ENCODE results near the gene APOL5.

The APOL5 gene

GRCh38 chr22:35742342-35743100 lies 24.8 kb downstream of the APOL5 start:
- DNase-seq (no peak), ATAC-seq (peak; percentile 28)
- H3K4me3 Mint-ChIP-seq, result no peak overlapping the region

DNA sequence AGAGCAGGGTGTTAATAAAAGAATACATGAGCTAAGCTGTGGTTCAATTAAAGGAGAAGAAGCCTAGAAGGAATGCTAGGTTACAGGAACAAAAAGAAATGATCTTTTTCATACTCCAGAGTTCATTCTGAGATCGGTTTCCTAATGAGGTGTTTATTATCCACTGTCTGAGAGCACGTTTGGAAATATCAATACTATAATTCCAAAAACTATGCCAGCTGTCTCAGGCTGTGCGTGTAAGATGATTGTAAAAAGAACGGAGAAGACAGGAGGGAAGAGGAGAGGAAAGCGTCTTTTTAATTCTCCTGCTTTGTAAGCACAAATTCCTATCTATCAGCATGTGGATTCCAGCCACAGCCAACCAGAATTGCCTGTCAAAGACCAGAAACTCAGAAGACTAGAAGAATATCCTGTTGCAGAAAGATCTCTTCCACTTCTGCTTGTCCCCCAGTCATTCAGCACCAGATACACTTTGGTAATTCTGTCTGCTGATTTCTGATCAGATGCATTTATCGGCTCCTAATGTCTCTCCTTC lies 25.7 kb downstream of the APOL5 start:
- Mint-ChIP-seq H3K4me3 (no peak overlapping the region), H3K4me1 (no peaks in the 10 kb centered on the region)

More at GRCh38 chr22:35742342-35743100, 24.8 kb downstream of the APOL5 start:
- H3K27ac Mint-ChIP-seq, result no peak overlapping the region
- no peaks in the 10 kb centered on the region for H3K4me1 Mint-ChIP-seq
- H3K36me3 Mint-ChIP-seq (ENCODE audit: low read depth), result no peaks in the 10 kb centered on the region
- no peaks in the 10 kb centered on the region for H3K9me3 Mint-ChIP-seq
- peaks cover 7% of the 10 kb centered on the region for H3K27me3 Mint-ChIP-seq

DNA sequence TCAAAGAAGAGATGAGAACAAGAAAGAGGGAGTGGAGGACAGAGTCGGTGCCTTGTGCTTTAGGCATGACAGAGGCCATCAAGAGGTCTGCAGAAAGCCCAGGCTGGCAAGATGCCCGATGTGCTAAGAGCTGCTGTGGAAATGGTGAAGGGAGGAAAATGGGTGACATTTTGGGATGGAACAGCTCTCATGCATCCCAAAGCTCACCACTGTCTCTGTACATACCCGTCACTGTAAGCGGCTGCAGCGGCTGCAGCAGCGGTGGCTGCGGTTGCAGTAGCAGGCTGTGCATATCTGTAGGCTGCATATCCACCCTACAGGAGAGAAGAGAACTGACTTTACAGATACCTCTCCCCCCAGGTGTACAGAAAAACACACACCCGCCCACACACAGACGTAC lies 28.6 kb downstream of the APOL5 start:
- Mint-ChIP-seq H3K36me3 (ENCODE audit: low read depth) (no peaks in the 10 kb centered on the region), H3K27ac (no peak overlapping the region), H3K9me3 (no peaks in the 10 kb centered on the region), H3K4me1 (peaks cover 2% of the 10 kb centered on the region), H3K27me3 (no peaks in the 10 kb centered on the region), H3K4me3 (no peak overlapping the region)
- DNase-seq (no peak), ATAC-seq (no peak)

More for the DNA sequence above, 25.7 kb downstream of the APOL5 start:
- no peaks in the 10 kb centered on the region for H3K36me3 Mint-ChIP-seq (ENCODE audit: low read depth)
- no peaks in the 10 kb centered on the region for H3K9me3 Mint-ChIP-seq
- no peaks in the 10 kb centered on the region for H3K27me3 Mint-ChIP-seq
- no peak for DNase-seq
- ATAC-seq, result no peak
- H3K27ac Mint-ChIP-seq, result no peak overlapping the region

GRCh38 chr22:35746946-35747703 lies 29.5 kb downstream of the APOL5 start:
- peaks cover 2% of the 10 kb centered on the region for H3K4me1 Mint-ChIP-seq
- no peak overlapping the region for H3K4me3 Mint-ChIP-seq
- H3K9me3 Mint-ChIP-seq, result no peaks in the 10 kb centered on the region
- no peak overlapping the region for H3K27ac Mint-ChIP-seq
- no peak for ATAC-seq
- no peaks in the 10 kb centered on the region for H3K36me3 Mint-ChIP-seq (ENCODE audit: low read depth)
- DNase-seq, result no peak
- no peaks in the 10 kb centered on the region for H3K27me3 Mint-ChIP-seq

DNA sequence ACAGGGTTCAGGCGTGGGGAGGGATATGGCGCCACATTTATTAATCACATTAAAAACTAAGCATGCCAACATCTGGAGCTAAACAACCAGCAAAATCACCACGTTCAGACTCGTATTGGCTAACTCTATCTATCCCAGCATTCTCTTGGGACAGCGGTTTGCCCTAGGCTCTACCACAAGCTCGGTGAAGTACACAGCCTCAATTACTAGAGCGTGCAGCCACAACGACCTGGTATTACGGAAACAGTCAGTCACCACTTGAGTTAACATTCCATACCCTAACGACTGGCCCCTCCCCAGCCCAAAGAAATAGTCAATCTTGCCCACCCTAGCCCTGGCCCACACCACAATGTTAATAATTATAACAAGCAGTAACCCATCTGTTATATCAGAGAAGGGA lies 32.1 kb downstream of the APOL5 start:
- H3K4me1 Mint-ChIP-seq, result peaks cover 7% of the 10 kb centered on the region
- H3K27ac Mint-ChIP-seq, result no peak overlapping the region
- ATAC-seq (no peak), DNase-seq (no peak)
- H3K36me3 Mint-ChIP-seq (ENCODE audit: low read depth), result no peaks in the 10 kb centered on the region
- H3K9me3 Mint-ChIP-seq, result no peaks in the 10 kb centered on the region
- no peak overlapping the region for H3K4me3 Mint-ChIP-seq
- peaks cover 3% of the 10 kb centered on the region for H3K27me3 Mint-ChIP-seq

DNA sequence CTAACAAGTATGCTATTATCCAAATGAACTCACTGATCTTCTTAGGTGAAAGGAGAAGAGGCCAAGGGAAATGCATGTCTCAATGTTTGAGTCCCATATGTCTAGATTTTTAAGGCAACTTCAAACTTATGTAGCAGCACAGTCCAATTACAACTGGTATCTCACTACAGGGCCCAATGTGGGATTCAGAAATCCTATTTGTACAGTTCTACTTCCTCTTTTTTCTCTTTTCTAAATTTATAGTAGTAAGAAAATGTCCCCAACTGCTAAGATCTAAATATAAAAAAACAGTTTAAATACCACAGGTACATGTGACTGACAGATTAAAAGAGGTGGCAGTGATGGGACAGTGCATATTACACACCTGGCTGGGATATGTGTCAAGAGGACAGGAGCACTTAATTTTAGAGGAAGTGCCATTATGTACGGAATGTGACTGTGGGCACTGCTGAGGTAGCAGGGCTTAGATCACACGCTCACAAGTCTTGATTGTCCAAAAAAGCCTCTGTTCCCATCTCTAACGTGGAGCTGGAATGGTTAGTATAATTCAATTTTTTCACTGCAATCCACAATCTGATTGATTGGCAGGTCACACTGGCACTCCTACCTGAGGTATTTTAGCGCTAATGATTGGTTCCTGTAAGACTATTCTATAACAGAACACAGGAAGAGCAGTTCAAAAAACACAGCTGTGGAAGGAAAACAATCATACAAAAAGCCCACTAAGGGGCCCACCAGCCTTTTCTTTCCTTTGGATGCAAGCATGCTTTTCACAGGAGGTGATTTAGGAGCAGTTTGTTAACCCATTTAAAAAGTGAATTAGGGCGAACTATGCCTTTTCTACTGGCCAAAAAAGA lies 34.6 kb downstream of the APOL5 start:
- Mint-ChIP-seq H3K4me3 (no peak overlapping the region), H3K27ac (no peak overlapping the region), H3K36me3 (ENCODE audit: low read depth) (no peaks in the 10 kb centered on the region), H3K27me3 (peaks cover 3% of the 10 kb centered on the region), H3K9me3 (no peaks in the 10 kb centered on the region), H3K4me1 (peaks cover 7% of the 10 kb centered on the region)
- no peak for ATAC-seq
- no peak for DNase-seq

DNA sequence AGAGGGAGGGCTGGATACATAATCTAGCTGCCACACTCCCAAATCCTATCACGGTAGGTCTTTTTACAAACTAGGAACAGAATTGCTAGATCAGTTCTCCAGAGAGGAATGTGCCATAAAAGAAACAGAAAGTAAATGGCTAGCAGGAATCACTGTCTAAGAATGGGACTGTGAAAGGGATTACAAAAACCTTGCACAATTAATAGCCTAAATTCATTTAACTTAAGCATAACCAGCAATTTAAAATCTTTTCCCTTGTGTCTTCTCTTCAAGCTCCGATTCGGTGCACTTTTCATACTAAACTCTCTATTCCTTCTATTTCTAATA lies 35.2 kb downstream of the APOL5 start:
- ATAC-seq, result no peak
- H3K4me3 Mint-ChIP-seq, result no peak overlapping the region
- H3K27me3 Mint-ChIP-seq, result peaks cover 3% of the 10 kb centered on the region
- no peak overlapping the region for H3K27ac Mint-ChIP-seq
- H3K9me3 Mint-ChIP-seq, result no peaks in the 10 kb centered on the region
- H3K4me1 Mint-ChIP-seq, result peaks cover 7% of the 10 kb centered on the region
- no peaks in the 10 kb centered on the region for H3K36me3 Mint-ChIP-seq (ENCODE audit: low read depth)
- DNase-seq, result no peak

DNA sequence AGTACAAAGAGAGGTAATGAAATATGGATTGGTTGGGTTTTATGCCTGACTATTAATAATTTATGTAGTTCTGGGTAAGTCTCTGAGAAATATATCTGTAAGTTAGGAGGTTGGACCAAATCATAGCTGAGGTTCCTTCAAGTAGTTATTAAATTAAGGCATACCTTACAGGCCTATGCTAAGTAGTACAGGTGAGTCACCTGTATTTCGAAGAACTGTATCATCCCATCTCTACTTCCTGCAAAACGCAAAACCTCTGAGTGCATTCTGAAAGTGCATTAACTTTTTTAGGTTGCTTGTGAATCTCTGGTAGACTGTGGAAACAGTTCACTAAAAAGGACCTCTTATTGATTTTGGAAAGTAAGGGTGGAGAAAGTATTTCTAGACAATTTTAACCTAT lies 37.1 kb downstream of the APOL5 start:
- no peak for DNase-seq
- H3K4me3 Mint-ChIP-seq, result no peak overlapping the region
- H3K4me1 Mint-ChIP-seq, result peaks cover 19% of the 10 kb centered on the region
- peaks cover 3% of the 10 kb centered on the region for H3K27me3 Mint-ChIP-seq
- no peak for ATAC-seq
- H3K27ac Mint-ChIP-seq, result no peak overlapping the region
- no peaks in the 10 kb centered on the region for H3K9me3 Mint-ChIP-seq
- H3K36me3 Mint-ChIP-seq (ENCODE audit: low read depth), result no peaks in the 10 kb centered on the region

GRCh38 chr22:35756722-35757121 lies 39.0 kb downstream of the APOL5 start:
- Mint-ChIP-seq H3K36me3 (ENCODE audit: low read depth) (no peaks in the 10 kb centered on the region), H3K9me3 (no peaks in the 10 kb centered on the region), H3K27ac (no peak overlapping the region), H3K4me3 (no peak overlapping the region), H3K27me3 (peaks cover 3% of the 10 kb centered on the region), H3K4me1 (peaks cover 17% of the 10 kb centered on the region)
- ATAC-seq (no peak), DNase-seq (no peak)

DNA sequence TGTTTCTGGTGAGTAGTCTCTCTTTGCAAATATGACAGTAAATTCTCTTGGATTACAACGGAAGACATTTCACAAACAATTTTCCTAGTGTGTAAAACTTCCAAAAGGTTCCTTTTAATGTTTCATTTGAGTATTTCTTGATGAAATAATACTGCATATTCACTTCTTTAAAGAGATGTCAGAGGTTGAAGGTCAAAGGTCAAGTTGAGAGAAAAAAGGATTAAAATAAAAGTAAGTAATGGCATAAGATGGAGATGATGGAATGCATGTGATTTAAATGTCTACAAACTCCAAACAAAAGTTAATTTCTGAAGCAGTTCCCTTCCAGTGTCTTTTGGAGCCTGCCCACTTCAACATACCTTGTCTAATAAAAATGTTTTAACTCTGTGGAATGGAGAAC lies 40.7 kb downstream of the APOL5 start:
- Mint-ChIP-seq H3K27me3 (peaks cover 3% of the 10 kb centered on the region), H3K9me3 (no peaks in the 10 kb centered on the region), H3K4me3 (no peak overlapping the region), H3K4me1 (peaks cover 12% of the 10 kb centered on the region), H3K27ac (no peak overlapping the region), H3K36me3 (ENCODE audit: low read depth) (no peaks in the 10 kb centered on the region)
- DNase-seq (no peak), ATAC-seq (no peak)

DNA sequence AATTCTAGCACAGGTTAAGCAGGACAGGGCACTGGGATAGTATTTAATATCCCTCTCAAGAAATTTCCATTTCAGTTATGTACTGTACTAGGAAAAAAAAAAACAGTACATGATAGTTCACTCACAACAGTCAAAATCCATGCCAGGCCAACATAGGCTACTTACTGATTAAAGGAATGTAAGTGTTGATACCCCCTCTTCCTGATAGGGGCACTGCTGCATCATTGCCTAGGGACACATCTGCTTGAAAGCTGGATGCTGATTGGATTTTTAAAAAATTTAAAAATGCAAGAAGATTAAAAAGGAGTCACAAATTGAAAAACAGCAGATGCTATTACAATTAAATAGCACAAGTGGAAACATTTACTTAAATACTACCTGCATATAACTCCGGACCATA lies 43.4 kb downstream of the APOL5 start:
- ATAC-seq, result no peak

DNA sequence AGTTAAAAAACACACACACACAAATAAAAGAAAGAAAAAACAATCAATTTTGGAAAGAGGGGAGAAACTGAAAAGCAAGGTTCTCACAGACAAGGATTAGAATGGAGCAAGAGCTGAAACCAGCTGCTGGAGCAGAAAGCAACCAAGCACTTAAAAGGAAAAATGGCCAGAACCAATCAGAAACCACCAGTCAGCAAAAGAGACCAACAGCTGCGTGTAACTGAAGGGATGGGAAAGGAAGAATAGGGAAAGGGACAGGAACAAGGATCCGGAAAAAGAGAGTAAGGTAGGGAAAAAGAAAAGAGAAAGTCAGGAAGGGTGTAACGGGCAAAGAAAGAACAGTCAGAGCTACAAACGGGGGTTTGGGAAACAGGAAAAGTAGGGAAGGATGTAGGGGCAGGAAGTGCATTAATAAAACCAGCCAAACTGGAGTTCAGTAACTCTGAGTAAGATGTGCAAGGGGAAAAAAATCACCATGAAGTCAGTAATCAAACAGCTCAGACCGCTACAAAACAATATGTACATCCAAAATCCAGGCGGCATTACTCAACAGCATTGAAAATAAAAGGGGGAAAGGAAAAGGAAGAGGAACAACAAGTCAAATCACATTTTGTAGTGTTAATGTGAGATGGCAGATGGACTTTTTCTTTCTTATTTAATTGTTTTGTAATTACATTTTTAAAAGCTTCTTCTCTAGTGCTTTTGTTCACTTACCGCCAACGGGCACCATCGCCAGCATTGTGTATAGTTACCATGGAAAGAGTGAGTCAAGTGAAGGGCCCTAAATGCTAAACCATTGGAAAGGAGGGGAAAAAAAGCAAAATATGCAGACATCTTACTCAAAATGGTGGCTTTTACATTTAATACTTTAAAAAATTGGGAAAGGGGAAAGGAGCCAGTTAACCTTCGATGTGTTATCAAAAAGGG lies 49.2 kb downstream of the APOL5 start:
- Mint-ChIP-seq H3K27ac (no peak overlapping the region), H3K4me1 (no peaks in the 10 kb centered on the region), H3K36me3 (ENCODE audit: low read depth) (no peaks in the 10 kb centered on the region), H3K9me3 (no peaks in the 10 kb centered on the region), H3K27me3 (peaks cover 5% of the 10 kb centered on the region), H3K4me3 (no peak overlapping the region)
- DNase-seq (no peak), ATAC-seq (no peak)

More for the DNA sequence above, 43.4 kb downstream of the APOL5 start:
- Mint-ChIP-seq H3K4me1 (peaks cover 12% of the 10 kb centered on the region), H3K4me3 (no peak overlapping the region), H3K36me3 (ENCODE audit: low read depth) (no peaks in the 10 kb centered on the region), H3K27me3 (peaks cover 5% of the 10 kb centered on the region), H3K27ac (no peak overlapping the region), H3K9me3 (no peaks in the 10 kb centered on the region)
- no peak for DNase-seq

- Mint-ChIP-seq H3K36me3 (ENCODE audit: low read depth) (no peaks in the 10 kb centered on the region), H3K27me3 (peaks cover 2% of the 10 kb centered on the region), H3K27ac (no peak overlapping the region), H3K4me3 (no peak overlapping the region), H3K9me3 (no peaks in the 10 kb centered on the region), H3K4me1 (no peaks in the 10 kb centered on the region)
- DNase-seq (no peak), ATAC-seq (no peak)
Measured at GRCh38 chr22:35769974-35770373, 52.3 kb downstream of the APOL5 start.

DNA sequence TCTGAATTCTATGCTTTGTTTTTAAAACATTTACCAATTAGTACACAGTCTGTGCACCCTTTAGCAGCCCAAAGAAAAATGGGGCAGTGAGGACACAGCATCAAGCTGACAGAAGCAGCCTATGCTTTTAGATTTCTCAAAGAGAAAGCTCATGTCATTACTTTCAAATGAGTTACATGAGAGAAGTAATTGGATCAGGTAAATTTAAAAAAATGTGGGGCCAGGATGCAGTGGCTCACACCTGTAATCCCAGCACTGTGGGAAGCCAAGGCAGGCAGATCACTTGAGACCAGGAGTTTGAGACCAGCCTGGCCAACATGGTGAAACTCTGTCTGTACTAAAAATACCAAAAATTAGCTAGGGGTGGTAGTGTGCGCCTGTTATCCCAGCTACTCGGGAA lies 57.7 kb downstream of the APOL5 start:
- Mint-ChIP-seq H3K36me3 (ENCODE audit: low read depth) (no peaks in the 10 kb centered on the region), H3K27me3 (peaks cover 5% of the 10 kb centered on the region), H3K4me3 (no peak overlapping the region), H3K27ac (no peak overlapping the region), H3K9me3 (no peaks in the 10 kb centered on the region), H3K4me1 (no peaks in the 10 kb centered on the region)
- ATAC-seq (no peak), DNase-seq (no peak)

All from activated naive CD8-positive, alpha-beta T cell treated with anti-CD3 and anti-CD28 coated beads, Interleukin-2, amount 50 U/mL, for 24 hours (primary cell).